ENCODE measurements around the gene LHFPL2.
A peak's percentile ranks its signal among the peaks of the same experiment; 100 is the strongest.

LHFPL2 gene

DNA sequence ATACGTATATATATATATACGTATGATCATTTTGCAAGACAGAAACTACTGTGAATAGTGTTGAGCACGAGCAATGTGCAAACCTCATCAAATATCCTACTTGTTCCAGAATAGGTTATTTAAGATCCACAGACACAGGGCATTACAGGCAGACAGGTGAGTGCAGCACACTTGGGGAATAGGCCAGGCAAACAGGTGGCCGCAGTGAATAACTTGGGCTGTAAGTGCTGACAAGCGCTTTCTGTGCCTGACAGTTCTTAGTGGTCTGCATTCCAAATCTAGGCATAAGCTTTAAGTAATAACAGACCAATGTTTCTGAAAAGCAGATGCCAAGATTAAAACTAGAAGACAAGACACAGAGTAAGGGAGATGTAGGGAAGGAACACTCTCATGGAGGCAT, 77.9 kb downstream of the LHFPL2 start:
- DNase-seq (ENCODE audit: low spot score), result no peak
- no peak for FAIRE-seq

DNA sequence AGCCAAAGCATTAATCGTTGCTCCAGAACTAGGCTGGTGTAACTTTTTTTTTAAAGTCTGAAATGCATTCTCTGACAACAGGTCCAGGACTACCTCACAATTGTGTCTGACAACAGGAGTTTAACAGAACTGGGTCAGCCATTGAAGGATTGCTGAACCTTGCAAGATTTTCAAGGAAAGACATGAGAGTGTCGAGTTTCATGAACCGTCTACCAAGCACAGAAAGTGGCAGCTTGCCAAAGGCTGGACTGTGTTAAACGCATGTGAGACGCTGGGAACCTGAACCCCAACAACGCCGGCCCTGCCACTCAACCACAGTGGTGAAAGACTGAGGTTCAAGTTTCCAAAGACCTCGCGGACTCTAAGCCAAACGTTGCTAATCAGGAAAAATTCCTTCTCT, 79.1 kb downstream of the LHFPL2 start:
- DNase-seq (ENCODE audit: low spot score) (no peak), FAIRE-seq (no peak)

DNA sequence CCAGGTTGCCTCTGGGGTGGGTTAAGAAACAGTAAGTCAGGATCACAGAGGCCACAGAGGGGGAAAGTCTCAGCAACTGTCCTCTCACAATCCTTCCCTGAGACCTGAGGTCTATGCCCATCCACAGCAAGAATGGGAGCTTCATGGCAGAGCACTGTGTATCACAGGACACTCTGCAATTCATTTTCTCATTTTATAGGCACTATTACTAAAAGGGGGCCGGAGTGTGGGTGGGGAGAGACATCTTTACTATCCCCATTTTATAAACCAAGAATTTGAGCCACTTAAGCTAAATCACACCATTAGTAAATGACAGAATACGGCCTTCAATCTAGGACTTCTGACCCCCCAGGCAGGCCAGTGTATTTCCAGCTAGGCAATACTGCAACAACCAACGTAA, 79.9 kb downstream of the LHFPL2 start:
- FAIRE-seq (no peak), DNase-seq (ENCODE audit: low spot score) (no peak)

DNA sequence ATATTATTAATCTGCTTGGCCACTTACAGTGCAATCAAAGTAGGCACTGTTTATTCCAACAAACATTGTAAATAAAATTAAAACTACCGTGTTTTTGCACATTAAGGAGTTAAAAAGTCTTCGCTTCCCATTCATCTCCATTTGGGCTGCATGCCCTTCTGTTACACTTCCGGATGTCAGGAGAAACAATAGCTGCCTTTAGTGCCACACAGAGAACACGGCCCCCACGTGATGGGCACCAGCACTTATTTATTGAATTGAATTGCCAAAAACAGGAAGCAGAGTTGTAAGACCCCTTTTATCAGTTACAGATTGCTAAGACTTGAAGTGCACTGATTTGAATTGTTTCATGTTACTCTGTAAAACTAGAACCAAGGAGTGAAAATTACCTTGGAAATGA, 80.4 kb downstream of the LHFPL2 start:
- FAIRE-seq (no peak), DNase-seq (ENCODE audit: low spot score) (no peak)

DNA sequence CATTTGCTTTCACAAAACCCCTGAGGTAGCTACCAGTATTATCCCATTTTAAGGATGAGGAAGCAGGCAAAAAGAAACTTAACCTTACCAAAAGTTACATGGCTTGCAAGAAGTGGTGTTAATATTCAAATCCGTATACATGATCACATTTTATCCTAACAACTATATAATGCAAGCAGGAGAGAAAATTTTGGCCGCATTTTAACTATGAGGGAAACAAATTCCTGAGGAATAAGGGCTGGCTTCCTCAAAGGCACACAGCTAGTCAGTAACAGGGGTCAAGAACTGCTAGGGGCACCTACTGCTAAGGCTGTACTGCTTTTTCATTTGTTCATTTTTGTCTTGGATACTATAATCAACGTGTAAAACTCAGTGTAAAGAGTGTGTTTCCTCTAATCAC, 81.0 kb downstream of the LHFPL2 start:
- FAIRE-seq (no peak), DNase-seq (ENCODE audit: low spot score) (no peak)

DNA sequence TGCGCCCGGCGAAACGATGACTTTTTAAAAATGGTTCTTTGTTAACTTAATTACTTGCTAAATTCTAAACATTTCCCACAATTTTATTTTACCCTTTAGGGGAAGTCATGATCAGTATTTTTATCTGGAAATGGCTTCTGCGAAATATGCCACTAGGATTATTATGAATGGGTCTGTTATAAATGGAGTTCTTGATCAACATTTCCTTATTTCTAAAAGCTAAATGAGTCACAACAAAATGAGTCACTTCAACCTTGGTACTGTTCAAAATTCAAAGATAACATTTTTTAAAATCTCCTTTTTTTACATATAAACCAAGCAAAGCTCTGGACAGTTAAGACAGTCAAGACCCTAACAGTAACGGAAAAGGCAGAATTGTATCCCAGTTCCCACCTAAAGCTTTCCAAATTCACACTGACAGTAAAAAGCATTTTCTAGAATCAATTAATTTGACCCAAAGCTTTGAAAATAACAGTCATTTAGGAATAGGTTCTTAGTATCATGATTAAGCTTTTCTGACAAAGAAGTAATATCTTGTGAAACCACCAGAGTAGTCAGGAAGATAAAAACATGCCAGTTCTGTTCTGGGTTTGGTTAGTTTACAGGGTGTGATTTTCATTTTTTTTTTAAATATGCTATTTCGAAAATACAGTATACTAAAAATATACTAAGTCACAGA, 81.7 kb downstream of the LHFPL2 start:
- DNase-seq (ENCODE audit: low spot score) (no peak), FAIRE-seq (no peak)

DNA sequence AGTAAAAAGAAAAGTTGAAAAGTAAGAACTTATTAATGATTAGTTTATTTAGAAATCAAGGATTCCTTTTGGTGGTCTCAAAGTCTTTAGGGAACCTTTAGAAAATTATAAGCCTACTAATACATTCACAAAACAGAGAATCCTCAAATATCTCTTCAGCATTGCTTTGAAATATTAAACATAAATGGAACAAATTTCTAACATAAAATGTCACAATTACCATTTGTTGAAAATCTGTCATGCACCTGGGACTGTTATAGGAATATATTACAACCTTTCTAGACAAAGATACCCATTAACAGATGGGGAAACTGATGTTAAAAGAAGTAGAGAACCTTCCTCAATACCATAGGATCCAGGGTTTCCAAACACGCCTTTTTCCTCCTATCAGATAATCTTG, 83.2 kb downstream of the LHFPL2 start:
- DNase-seq (ENCODE audit: low spot score), result no peak
- no peak for FAIRE-seq

DNA sequence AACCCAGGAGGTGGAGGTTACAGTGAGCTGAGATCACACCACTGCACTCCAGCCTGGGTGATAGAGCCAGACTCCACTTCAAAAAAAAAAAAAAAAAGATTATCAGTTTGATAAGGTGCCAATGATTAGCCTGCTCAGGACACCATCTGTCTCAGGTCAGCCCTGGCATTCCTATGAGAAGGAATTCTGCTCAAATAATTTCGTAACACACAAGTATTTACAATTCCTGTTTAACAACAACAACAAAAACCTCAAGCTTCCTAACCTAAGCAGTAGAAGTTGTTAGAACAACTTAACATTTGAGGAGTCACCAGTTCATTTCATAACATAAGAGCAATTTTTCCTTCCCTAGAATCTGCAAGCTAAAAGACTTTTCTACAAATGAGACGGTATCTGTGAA, 85.0 kb downstream of the LHFPL2 start:
- FAIRE-seq, result no peak
- no peak for DNase-seq (ENCODE audit: low spot score)

DNA sequence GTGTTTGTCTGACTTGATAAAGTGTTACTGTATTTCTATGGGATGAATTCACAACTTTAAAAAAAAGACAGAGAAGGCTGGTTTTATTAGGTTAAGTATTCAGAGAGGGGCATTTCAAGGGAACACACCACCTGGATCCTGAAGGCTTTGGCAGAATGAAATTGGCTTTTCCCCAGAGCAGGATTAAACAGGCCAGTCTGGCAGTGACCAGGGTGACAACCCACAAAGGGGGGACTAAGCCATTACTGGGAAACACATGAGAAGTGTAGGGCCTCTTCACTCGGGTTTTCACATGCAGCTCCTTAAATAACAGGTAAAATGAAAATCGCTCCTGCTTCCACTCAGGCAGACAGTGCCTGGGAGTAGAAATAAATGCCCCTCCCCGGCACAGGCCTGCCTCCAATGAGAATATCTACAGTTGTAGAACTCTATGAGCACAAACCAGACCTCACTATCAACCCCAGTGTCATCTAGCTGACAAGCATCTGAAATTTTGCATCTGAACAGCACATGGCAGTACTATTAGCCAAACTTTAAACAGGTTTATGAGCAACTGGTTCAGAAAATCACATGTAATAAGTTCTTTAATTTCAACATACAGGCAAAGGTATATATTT, 85.8 kb downstream of the LHFPL2 start:
- FAIRE-seq, result no peak

DNA sequence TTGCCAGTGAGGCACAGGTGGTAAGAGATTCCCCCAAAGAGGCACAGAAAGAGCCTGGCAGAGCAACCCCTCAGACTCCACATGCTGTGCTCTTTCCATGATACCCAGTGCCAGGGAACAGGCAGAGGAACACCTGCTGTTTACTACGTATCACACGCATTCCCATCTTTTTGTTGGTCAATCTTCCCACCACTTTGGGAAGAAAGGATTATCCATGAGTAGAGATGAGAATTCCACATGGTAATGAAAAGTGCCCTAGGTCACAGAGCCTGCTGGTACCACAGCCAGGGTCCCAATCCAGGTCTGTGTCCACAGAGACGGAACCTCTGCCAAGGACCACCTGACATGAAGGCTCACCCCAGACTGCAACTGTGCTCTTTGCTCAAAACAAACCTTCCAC, 86.6 kb downstream of the LHFPL2 start:
- FAIRE-seq (no peak), DNase-seq (ENCODE audit: low spot score) (no peak)

More for the DNA sequence above, 85.8 kb downstream of the LHFPL2 start:
- no peak for DNase-seq (ENCODE audit: low spot score)

DNA sequence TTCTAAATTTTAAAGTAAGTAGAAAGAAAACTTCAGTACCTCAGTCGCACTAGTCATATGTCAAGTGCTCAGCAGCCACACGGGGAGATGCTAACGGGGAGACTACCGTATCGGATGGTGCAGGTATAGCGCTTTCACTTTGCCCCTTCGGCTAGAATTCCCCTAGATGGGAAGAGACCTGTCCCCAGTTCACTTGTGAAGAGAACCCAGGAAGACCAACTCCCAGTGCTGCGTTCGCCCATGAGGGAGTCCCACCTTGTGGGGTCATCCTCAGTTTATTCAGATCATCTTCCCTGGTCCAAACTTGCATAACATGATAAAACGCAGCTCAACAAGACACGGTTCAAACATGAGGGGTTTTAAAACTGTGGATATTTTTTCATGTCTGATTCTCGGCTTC, 87.3 kb downstream of the LHFPL2 start:
- DNase-seq (ENCODE audit: low spot score) (no peak), FAIRE-seq (no peak)

DNA sequence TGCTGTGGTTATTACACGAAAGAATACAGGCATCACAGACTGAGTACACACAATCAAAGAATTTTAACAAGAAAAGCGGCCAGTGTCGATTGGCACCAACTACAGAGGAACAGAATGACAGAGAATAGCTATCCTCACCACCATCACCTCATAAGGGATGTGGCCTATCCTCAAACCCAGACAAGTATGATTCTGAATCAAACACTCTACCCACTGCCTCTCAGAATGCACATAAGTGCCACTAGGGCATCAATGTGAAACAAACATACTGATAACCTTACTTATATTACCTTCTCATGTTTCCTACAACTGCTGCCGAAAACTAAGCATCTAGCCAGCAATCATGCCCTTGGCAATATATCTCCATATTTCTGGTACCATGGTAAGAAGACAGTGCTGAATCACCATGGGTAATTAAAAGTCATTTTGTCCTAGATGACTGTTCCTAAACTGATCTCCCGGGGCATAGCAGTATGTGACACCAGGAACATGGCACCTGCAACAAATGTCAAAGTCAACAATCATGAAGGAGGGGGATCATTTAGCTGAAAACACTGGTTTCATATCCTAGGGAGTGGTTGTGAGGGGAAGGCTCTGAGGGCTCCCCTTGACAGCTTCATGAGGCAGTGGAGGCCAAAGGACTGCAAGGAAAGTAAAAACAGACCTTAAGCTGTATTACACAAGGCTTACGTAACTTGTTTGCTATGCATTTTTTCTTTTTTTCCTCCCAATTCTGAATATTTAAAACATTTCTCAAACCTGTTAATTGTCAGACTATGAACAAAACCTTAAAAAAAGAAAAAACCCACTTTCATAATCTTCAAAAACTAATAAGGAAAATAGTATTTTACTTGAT, 88.3 kb downstream of the LHFPL2 start:
- DNase-seq (ENCODE audit: low spot score) (no peak), FAIRE-seq (no peak)

DNA sequence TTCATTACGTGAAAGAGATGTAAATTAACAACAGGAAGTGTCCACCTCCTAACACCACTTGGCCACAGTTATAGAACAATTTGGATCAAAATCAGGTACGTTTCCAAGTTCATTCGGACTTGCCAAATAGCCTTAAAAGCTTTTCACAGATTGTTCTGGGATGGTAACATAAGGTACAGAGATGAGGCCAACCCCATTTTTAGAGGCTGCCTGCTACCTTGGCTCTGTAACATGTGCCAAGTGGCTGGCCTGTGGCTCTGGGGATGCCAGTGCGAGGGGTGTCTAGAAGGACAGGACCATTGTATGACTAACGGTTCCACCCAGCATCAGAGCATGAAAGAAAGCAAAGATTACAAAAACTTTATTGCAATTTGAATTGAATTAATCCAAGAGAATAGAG, 91.0 kb downstream of the LHFPL2 start:
- DNase-seq (ENCODE audit: low spot score), result no peak
- no peak for FAIRE-seq

DNA sequence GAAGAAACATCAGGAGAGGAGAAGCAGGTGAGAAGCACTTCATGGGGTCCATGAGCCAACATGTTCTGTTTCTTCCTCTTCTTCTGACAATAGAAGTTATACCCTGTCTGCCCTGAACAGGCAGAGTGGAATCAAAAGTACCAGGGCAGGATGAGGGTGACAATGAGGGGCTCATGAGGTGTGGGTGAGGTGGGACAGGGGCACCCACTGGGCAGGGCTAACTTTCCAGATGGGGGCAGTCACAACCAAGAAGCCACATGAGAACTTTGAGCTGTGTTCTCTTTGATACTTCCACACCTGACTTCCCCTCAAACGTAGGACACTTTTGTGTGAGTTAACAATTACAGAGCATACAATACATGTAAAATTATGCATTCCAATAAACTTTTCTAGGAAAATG, 92.7 kb downstream of the LHFPL2 start:
- no peak for FAIRE-seq

DNA sequence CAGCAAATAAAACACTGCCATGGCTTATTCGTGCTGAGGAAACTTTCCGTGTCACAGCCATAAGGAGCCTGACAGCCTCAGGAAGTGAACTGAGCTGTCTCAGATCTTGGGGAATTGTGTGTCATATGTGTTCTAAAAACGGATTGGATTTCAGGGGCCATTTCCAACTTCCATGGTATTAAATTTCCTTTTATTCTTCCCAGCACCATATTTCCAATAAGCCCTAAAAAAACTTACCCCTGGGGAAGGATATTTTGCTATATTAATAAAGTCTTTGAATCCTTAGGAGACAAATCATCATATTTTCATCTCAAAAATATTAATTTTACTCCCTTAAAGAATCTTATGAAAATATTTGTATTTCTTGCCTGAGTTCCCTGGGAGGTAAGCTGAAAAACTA, 93.9 kb downstream of the LHFPL2 start:
- FAIRE-seq, result no peak

More for the DNA sequence above, 92.7 kb downstream of the LHFPL2 start:
- no peak for DNase-seq (ENCODE audit: low spot score)

DNA sequence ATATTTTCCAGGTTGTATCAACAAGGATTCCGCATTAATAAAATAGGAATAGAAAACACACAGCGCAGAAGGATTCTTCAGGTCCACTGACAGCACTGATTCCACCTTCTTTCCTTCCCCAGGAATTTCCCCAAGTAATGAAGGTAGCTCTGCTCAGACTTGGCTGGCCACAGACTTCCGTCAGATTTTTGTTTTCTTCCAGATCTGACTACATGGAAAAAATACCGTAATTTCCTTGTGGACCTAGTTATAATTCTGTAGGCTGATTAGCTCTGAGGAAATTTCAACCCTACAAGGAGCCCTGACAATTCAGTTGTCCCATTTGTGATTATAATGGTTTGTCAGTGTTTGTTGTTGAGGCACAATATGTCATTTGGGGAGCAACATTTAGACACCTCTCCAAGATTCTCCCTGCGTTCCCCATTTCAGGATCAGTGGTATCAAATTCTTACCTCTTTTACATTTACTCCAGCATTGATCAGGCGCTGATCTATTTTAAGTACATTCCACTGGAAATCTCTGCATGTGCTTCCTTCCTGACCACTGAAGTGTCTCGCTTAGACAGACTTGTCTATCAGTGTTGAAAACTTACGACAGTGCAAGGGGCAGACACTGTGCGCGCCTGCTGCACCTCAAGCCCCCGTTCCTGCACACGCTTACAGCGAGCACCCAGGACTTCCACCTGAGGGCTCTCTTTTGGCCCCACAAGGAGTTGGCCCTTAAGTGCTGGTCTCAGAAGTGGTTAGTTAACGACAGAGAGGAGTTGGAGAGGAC, 94.8 kb downstream of the LHFPL2 start:
- FAIRE-seq, result no peak
- DNase-seq (ENCODE audit: low spot score), result no peak

More for the DNA sequence above, 93.9 kb downstream of the LHFPL2 start:
- DNase-seq (ENCODE audit: low spot score), result no peak

DNA sequence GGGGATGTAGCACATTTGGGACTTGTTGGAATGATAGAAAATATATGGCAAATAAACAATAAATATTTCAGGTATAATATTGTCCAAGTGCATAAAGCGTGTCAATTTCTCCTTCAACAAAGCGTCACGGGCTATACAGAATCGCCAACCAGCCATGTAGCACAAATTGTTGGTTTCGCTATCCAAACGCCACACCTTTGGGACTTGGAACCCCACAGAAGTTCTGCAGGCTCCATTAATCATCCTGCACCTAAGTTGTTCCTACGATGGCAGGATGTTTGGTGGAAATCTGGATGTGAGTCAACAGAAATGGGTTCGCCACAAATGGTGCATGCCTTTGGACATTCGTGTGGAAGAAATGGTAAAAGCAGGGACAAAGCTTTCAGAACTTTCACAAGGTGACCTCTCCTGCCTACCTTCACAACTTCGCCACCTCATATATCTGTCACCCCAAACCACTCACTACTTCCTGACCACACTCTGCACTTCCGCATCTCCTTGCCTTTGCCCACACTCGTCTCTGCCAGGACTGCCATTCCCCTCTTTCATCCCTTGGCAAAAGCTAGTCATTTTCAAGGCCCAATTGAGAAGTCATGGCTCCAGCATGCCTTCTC, 95.7 kb downstream of the LHFPL2 start:
- FAIRE-seq (no peak), DNase-seq (ENCODE audit: low spot score) (no peak)

DNA sequence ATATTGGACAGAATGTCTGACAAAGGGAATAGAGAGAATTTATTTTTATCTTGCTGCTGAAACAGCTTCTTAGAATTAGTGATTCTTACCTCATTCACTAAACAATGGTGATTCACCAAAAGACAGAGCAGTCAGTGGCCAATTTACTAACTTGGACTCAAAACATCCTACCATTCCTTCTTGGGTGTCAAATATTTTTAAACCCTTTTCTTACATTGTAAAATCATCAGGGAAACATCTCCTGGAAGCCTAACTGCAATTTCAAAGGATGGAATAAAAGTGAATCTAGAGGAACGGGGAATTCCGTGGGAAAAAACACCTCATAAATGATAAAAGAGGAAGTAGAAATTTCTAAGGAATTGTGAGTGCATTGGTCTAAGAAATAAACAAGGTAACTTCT, 97.7 kb downstream of the LHFPL2 start:
- no peak for FAIRE-seq
- DNase-seq (ENCODE audit: low spot score), result no peak

DNA sequence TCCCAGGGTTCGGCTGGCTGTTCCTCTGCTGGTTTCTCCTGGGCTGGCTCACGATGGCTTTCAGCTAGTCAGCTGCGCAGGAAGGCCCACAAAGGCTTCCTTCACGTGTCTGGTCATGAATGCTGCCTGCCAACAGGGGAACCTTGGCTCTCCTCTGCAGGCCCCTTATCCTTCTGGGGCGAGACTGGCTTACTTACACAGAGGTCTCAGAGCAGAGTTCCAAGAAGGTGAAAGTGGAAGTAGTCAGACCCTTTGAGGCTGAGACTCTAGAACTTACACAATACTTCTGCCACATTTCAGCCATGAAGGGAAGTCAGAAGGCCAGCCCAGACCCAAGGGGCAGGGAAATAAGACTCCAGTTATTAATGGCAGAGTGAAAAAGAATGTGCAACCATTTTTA, 99.5 kb downstream of the LHFPL2 start:
- FAIRE-seq, result no peak
- no peak for DNase-seq (ENCODE audit: low spot score)

DNA sequence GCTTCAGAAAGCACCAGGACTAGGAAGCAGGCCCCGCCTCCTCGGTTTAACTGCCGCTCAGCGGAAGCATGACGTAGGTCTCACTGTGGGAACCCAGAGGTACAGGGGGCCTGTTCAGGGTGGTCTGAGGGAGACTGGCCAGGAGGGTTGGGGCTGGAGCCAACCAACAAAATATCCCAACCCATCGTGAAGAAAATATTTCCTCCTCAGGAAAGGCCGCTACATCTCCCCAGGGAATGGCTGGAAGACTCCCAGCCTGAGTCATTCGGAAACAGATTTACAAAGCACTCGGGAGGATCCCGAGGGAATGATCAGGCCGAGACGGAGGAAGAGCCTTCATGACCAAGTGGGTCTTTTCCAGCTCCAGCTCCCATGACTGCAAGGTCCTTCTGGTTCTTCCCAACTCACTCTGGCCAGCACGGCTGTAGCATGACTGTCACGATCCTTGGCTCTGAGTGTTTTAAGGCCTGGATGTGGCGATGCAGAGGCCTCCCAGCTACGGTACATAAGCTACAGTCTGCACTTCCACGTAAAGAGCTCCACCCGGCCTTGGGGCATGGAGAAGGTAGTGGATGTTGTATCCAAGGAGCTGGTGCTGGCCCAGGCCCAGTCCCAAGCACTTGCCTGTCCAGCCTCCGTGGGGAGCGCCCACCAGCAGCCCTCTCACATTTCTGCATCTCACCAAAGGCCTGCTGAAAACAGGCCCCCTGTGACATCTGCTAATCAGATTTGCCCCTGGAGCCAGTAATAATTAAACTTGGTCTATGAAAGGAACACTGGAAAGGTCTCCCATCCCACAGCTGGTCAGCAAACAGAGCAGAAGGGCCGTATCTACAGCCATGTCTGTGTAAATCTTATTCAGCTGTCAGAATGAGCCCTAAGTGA, 100.6 kb downstream of the LHFPL2 start:
- DNase-seq (ENCODE audit: low spot score) (peak; percentile 44), FAIRE-seq (no peak)

Measured in urothelium cell line (cell line).